Caco-2 (cell line): ENCODE measurements around the gene SLC9C2. TPM values are rescaled to one million over a fixed set of nuclear protein-coding genes. Genes with fewer than 3 reads are reported as not detected.

Experiments used
- BruUV-seq: library from RNA; stranded (reverse); fragments of 400-500 nt; replicated peaks from 2 replicates; lab custom pipeline; 2021; lab: Mats Ljungman, UMichigan
- CTCF ChIA-PET: fragments of 300-600 bp; sonication (Branson Sonifier 250); formaldehyde crosslinking; loops from one replicate; lab custom pipeline; 2022; ENCODE audit warnings: antibody characterized with exemption; lab: Charles Lee
- POLR2A ChIA-PET: fragments of 300-600 bp; sonication (Branson Sonifier 250); formaldehyde crosslinking; loops from one replicate; lab custom pipeline; 2022; ENCODE audit warnings: antibody characterized with exemption; lab: Charles Lee
- DNase-seq, 2 experiments: peaks; one replicate each; pipeline versions ENCODE4 v3.0.0 to v3.0.0-alpha.2; 2020 to 2022
- H3K27me3 ChIP-seq: replicated peaks from 2 replicates; pipeline ENCODE4 v1.6.0; 2011; ENCODE audit warnings: low read length; ENCODE audit not compliant: control insufficient read depth, insufficient read depth
- H3K36me3 ChIP-seq: 2 replicates; pipeline ENCODE4 v1.5.1; 2011; ENCODE audit warnings: low read length; ENCODE audit not compliant: control insufficient read depth, insufficient read depth
- H3K4me1 ChIP-seq: fragments of 250-450 bp; sonication (Bioruptor Pico); 2 replicates; pipeline ENCODE4 v1.5.1; 2020; ENCODE audit warnings: mild to moderate bottlenecking
- H3K4me3 ChIP-seq: 2 replicates; pipeline ENCODE4 v1.5.1; 2011; ENCODE audit warnings: low read depth, mild to moderate bottlenecking, control low read depth, low read length
- H3K9me3 ChIP-seq: fragments of 250-450 bp; sonication (Bioruptor Pico); 2 replicates; pipeline ENCODE4 v1.5.1; 2020; ENCODE audit warnings: mild to moderate bottlenecking, moderate library complexity
- H3K27ac Mint-ChIP-seq: one replicate; pipeline ENCODE4 v1.8.0; 2022; ENCODE audit warnings: mixed read lengths; ENCODE audit not compliant: unreplicated experiment
- H3K27me3 Mint-ChIP-seq: one replicate; pipeline ENCODE4 v1.8.0; 2022; ENCODE audit warnings: mixed read lengths; ENCODE audit not compliant: insufficient read depth, unreplicated experiment
- H3K36me3 Mint-ChIP-seq: one replicate; pipeline ENCODE4 v1.8.0; 2022; ENCODE audit warnings: mild to moderate bottlenecking, mixed read lengths; ENCODE audit not compliant: insufficient read depth, unreplicated experiment
- H3K4me1 Mint-ChIP-seq: one replicate; pipeline ENCODE4 v1.8.0; 2022; ENCODE audit warnings: low read depth, mixed read lengths; ENCODE audit not compliant: unreplicated experiment
- H3K4me3 Mint-ChIP-seq: one replicate; pipeline ENCODE4 v1.8.0; 2022; ENCODE audit warnings: mild to moderate bottlenecking, moderate library complexity, mixed read lengths; ENCODE audit not compliant: unreplicated experiment
- H3K9me3 Mint-ChIP-seq: one replicate; pipeline ENCODE4 v1.8.0; 2022; ENCODE audit warnings: mixed read lengths; ENCODE audit not compliant: unreplicated experiment
- CTCF ChIP-seq, 2 experiments: fragments of 200-600 bp in 1 of 2; IDR thresholded peaks; 1 replicate in 1 of 2; 2 replicates in 1 of 2; pipeline versions ENCODE4 v1.5.1 to v1.8.0; 2011 to 2022; ENCODE audit warnings: antibody characterized with exemption in 1 of 2, control low read depth in 1 of 2, inconsistent platforms in 1 of 2, low read depth in 1 of 2, low read length in 1 of 2, mild to moderate bottlenecking in 1 of 2, moderate library complexity in 1 of 2; ENCODE audit not compliant: insufficient read depth in 1 of 2, severe bottlenecking in 1 of 2, unreplicated experiment in 1 of 2
- intact Hi-C: fragments of 100-400 bp; cut with micrococcal nuclease; formaldehyde crosslinking; loops from one replicate; pipeline ENCODE4 v1.10.0; 2022; ENCODE audit not compliant: unreplicated experiment
- total RNA-seq: library from RNA; stranded (reverse); gene quantifications from 2 replicates; pipeline ENCODE4 v1.2.3, GENCODE V29; 2022

SLC9C2 gene
- total RNA-seq, 1 experiment from 2014 or later = not detected

- ChIA-PET POLR2A (no interaction called here), CTCF (no interaction called here)
- no peak for DNase-seq
- intact Hi-C loops = no loop called here
- Histone ChIP-seq H3K4me3 (no peak overlapping the region), H3K4me1 (no peaks in the 10 kb centered on the region), H3K36me3 (no peaks in the 10 kb centered on the region), H3K9me3 (no peaks in the 10 kb centered on the region), H3K27me3 (no peaks in the 10 kb centered on the region)
- no peak for TF ChIP-seq CTCF (IDR thresholded peaks at IDR 0.05; ENCODE audit: insufficient read depth in 1 of 2, low read depth in 1 of 2, low read length in 1 of 2, severe bottlenecking in 1 of 2, unreplicated experiment in 1 of 2)
- H3K9me3 Mint-ChIP-seq = no peaks in the 10 kb centered on the region
- H3K27ac Mint-ChIP-seq = no peak overlapping the region
- no peaks in the 10 kb centered on the region for H3K4me1 Mint-ChIP-seq
- peaks cover 2% of the 10 kb centered on the region for H3K27me3 Mint-ChIP-seq
- H3K4me3 Mint-ChIP-seq = no peak overlapping the region
- no TSS peak for BruUV-seq
- H3K36me3 Mint-ChIP-seq = no peaks in the 10 kb centered on the region
Observed at GRCh38 chr1:173553312-173553711, 49.6 kb downstream of the SLC9C2 start.

- no TSS peak for BruUV-seq
- Mint-ChIP-seq H3K27ac (no peak overlapping the region), H3K4me3 (no peak overlapping the region), H3K4me1 (no peaks in the 10 kb centered on the region), H3K9me3 (no peaks in the 10 kb centered on the region), H3K27me3 (peaks cover 4% of the 10 kb centered on the region), H3K36me3 (no peaks in the 10 kb centered on the region)
- H3K36me3 ChIP-seq = no peaks in the 10 kb centered on the region
- CTCF ChIA-PET = no interaction called here
- no peaks in the 10 kb centered on the region for H3K9me3 ChIP-seq
- no peak for DNase-seq
- no peak overlapping the region for H3K4me3 ChIP-seq
- TF ChIP-seq CTCF (IDR thresholded peaks at IDR 0.05; ENCODE audit: insufficient read depth in 1 of 2, low read depth in 1 of 2, low read length in 1 of 2, severe bottlenecking in 1 of 2, unreplicated experiment in 1 of 2) = no peak
- intact Hi-C loops = no loop called here
- no peaks in the 10 kb centered on the region for H3K27me3 ChIP-seq
- POLR2A ChIA-PET = no interaction called here
- no peaks in the 10 kb centered on the region for H3K4me1 ChIP-seq
Observed at GRCh38 chr1:173551699-173552098, 51.2 kb downstream of the SLC9C2 start.

- Histone ChIP-seq H3K4me3 (no peak overlapping the region), H3K27me3 (no peaks in the 10 kb centered on the region), H3K4me1 (no peaks in the 10 kb centered on the region), H3K36me3 (no peaks in the 10 kb centered on the region), H3K9me3 (no peaks in the 10 kb centered on the region; the same call in 1 of the 2 replicates)
- no peak for DNase-seq
- Mint-ChIP-seq H3K27ac (no peak overlapping the region), H3K4me3 (no peak overlapping the region), H3K27me3 (peaks cover 4% of the 10 kb centered on the region), H3K4me1 (no peaks in the 10 kb centered on the region), H3K36me3 (no peaks in the 10 kb centered on the region), H3K9me3 (no peaks in the 10 kb centered on the region)
- intact Hi-C loops = no loop called here
- TF ChIP-seq CTCF (IDR thresholded peaks at IDR 0.05; ENCODE audit: insufficient read depth in 1 of 2, low read depth in 1 of 2, low read length in 1 of 2, severe bottlenecking in 1 of 2, unreplicated experiment in 1 of 2) = no peak
- POLR2A ChIA-PET = no interaction called here
- CTCF ChIA-PET = no interaction called here
- no TSS peak for BruUV-seq
Observed at GRCh38 chr1:173549813-173550212, 53.1 kb downstream of the SLC9C2 start.
